Measurements from ENCODE around the gene CPNE2.

DNA sequence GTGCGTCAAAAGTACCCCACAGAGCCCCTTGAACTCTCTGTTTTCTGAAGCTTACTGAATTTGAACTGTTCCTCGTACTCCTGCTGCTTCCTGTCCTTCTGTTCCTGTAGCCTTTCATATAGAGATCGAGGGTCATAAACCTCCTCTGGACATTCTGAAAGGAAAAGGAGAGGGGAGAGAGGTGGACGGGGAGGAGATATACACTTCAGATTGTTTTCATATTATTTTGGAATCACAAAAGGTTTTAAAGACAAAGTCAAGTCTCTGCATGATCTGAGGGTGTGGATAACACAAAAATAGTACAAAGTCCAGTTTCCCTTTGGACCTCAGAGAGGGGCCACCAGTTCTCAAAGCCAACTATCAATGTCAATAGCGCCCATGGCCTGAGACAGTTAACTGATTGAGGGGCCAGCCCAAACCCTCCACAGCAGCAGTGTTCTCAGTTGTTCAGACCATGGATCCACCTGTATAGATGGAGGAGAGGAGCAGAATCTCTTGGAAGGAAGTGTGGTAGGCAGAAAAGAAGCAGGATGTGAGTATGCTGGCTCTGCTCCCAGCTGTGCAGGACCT lies 80.4 kb downstream of the CPNE2 start:
- TF ChIP-seq POLR2AphosphoS5 (IDR thresholded peaks at IDR 0.05; ENCODE audit: low read depth, low read length) (no peak), TAF1 (IDR thresholded peaks at IDR 0.05; ENCODE audit: borderline replicate concordance, insufficient read depth, low read length) (no peak)
- TF ChIP-seq, protein P1, sequence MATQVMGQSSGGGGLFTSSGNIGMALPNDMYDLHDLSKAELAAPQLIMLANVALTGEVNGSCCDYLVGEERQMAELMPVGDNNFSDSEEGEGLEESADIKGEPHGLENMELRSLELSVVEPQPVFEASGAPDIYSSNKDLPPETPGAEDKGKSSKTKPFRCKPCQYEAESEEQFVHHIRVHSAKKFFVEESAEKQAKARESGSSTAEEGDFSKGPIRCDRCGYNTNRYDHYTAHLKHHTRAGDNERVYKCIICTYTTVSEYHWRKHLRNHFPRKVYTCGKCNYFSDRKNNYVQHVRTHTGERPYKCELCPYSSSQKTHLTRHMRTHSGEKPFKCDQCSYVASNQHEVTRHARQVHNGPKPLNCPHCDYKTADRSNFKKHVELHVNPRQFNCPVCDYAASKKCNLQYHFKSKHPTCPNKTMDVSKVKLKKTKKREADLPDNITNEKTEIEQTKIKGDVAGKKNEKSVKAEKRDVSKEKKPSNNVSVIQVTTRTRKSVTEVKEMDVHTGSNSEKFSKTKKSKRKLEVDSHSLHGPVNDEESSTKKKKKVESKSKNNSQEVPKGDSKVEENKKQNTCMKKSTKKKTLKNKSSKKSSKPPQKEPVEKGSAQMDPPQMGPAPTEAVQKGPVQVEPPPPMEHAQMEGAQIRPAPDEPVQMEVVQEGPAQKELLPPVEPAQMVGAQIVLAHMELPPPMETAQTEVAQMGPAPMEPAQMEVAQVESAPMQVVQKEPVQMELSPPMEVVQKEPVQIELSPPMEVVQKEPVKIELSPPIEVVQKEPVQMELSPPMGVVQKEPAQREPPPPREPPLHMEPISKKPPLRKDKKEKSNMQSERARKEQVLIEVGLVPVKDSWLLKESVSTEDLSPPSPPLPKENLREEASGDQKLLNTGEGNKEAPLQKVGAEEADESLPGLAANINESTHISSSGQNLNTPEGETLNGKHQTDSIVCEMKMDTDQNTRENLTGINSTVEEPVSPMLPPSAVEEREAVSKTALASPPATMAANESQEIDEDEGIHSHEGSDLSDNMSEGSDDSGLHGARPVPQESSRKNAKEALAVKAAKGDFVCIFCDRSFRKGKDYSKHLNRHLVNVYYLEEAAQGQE (IDR thresholded peaks at IDR 0.05; ENCODE audit: insufficient read depth in 1 of 2, low read depth in 2 of 2, low read length in 2 of 2), result no peak

Data from PFSK-1 (cell line).